Glomerular endothelial cell (primary cell): ENCODE data around the gene SMARCA2. TPM values are rescaled to one million over a fixed set of nuclear protein-coding genes. Genes with fewer than 3 reads are reported as not detected.

ENCODE experiments used
- DNase-seq: peaks from one replicate; pipeline ENCODE4 v3.0.0-alpha.2; 2011; ENCODE audit warnings: low read depth, low spot score; ENCODE audit errors: extremely low read depth
- total RNA-seq: library from RNA; depleted of rRNA; stranded (reverse); fragments of >200 nt; gene quantifications from 2 replicates; pipeline ENCODE4 v1.2.3, GENCODE V29; 2015

SMARCA2 gene
- total RNA-seq, 1 donor from 2014 or later, result 72.5 TPM

GRCh38 chr9:2236850-2237249 is 221.7 kb downstream of the SMARCA2 start:
- no peak for DNase-seq

GRCh38 chr9:2241461-2241835 is 226.3 kb downstream of the SMARCA2 start:
- peak; percentile 78 for DNase-seq

GRCh38 chr9:2241836-2242741 is 226.9 kb downstream of the SMARCA2 start:
- peak; percentile 80 for DNase-seq

DNA sequence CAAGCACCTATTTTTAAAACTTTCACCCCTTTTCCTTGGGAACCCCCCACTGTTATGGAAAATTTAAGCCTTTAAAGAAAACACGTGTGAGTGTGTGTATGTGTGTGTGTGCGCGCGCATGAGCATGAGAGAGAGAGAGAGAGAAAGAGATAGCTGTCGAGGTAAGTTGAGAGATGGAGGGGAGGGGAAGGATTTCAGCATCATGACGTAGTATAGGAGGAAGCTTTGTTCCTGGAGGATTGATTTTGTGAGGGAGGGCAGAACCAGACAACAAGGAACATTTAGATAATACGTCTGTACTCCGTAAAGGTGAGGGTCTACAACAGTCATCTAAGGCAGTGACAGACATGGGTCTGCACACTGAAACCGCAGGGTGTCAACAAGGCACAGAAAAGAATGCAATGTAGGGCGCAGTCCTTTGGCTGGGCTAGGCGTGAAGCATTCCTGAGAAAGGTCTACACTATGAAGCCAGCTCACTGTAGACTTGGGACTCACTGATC is 227.7 kb downstream of the SMARCA2 start:
- no peak for DNase-seq
